Heart left ventricle (tissue), 13 donors: ENCODE measurements around the gene CCNT1.

Experiments
- CTCF ChIP-seq, 12 donors: fragments of 200-600 bp; sonication (generic) in 4 of 12; IDR thresholded peaks; one replicate each; pipeline versions ENCODE4 v1.5.0 to v1.8.0; 2018 to 2022; ENCODE audit warnings: antibody characterized with exemption in 12 of 12, mild to moderate bottlenecking in 5 of 12
- POLR2A ChIP-seq, 2 donors: fragments of 450-650 bp; IDR thresholded peaks; one replicate each; pipeline ENCODE4 v1.6.1; 2017; ENCODE audit warnings: antibody characterized with exemption in 2 of 2, mild to moderate bottlenecking in 2 of 2, moderate library complexity in 2 of 2
- donor health status: ischemic (EF 13 %, LVEDD 7.1; RV severe dilation, severe dysfunction).
- donor health status: DM: no; HTN: yes; CAD: no.
- donor health status: DM: no; HTN: no; CAD: no.
- donor health status: ischemic (EF 25% LVEDD 6.9; RV normal size, moderate dysfunction).
- donor health status: ischemic (EF 25% LVEDD 5.7; RV mildly dilated, moderate dysfunction).
- donor health status: ischemic (EF 35%, LVEDD 5.7; RV mildly dilated, moderate dysfunction).
- donor health status: nonischemic (EF 11% LVEDD 7.7; RV severe dilation, severe dysfunction).
- donor health status: DM: yes; HTN: yes; CAD: no.
- donor health status: PGD.
- donor health status: ischemic (EF 29% LVEDD 5.4; RV normal size, mild dysfunction).
- donor health status: nonischemic (EF 23%, LVEDD 6.1; RV moderate dilation, normal function).

- no peak for TF ChIP-seq CTCF (IDR thresholded peaks at IDR 0.05)
- TF ChIP-seq POLR2A (IDR thresholded peaks at IDR 0.05), result no peak
Measured at GRCh38 chr12:48690436-48690835, 26.1 kb downstream of the CCNT1 start.
